ENCODE results near the gene DCC.

Gene DCC

GRCh38 chr18:52339891-52340371 is at the start of gene DCC:
Gene DCC (plus strand): TSS chr18:52340197. CDS start chr18:52340788, 591 bp downstream.
- no peak for DNase-seq

- DNase-seq = no peak
Measured at GRCh38 chr18:52310651-52311050, 29.3 kb upstream of the DCC start.

- no peak for DNase-seq
Measured at GRCh38 chr18:52311331-52311730, 28.7 kb upstream of the DCC start.

- DNase-seq = no peak
Measured at GRCh38 chr18:52312346-52312745, 27.7 kb upstream of the DCC start.

GRCh38 chr18:52313213-52313612 is 26.8 kb upstream of the DCC start:
- no peak for DNase-seq

- DNase-seq = no peak
Measured at GRCh38 chr18:52319424-52319983, 20.5 kb upstream of the DCC start.

GRCh38 chr18:52322307-52322706 is 17.7 kb upstream of the DCC start:
- no peak for DNase-seq

- DNase-seq = no peak
Measured at GRCh38 chr18:52323802-52324201, 16.2 kb upstream of the DCC start.

- no peak for DNase-seq
Measured at GRCh38 chr18:52325997-52326396, 14.0 kb upstream of the DCC start.

- DNase-seq = no peak
Measured at GRCh38 chr18:52333860-52334259, 6.1 kb upstream of the DCC start.

- DNase-seq = no peak
Measured at GRCh38 chr18:52334307-52334706, 5.7 kb upstream of the DCC start.

- no peak for DNase-seq
Measured at GRCh38 chr18:52334896-52335295, 5.1 kb upstream of the DCC start.

- no peak for DNase-seq
Measured at GRCh38 chr18:52337276-52337675, 2.7 kb upstream of the DCC start.

GRCh38 chr18:52340406-52341102 is 557 bp downstream of the DCC start:
- DNase-seq = no peak

- no peak for DNase-seq
Measured at GRCh38 chr18:52341103-52341432, 1.1 kb downstream of the DCC start.

GRCh38 chr18:52341608-52342381 is 1.8 kb downstream of the DCC start:
- no peak for DNase-seq

GRCh38 chr18:52342456-52342855 is 2.5 kb downstream of the DCC start:
- DNase-seq = no peak

GRCh38 chr18:52343138-52343537 is 3.1 kb downstream of the DCC start:
- no peak for DNase-seq

- DNase-seq = no peak
Measured at GRCh38 chr18:52343731-52344340, 3.8 kb downstream of the DCC start.

GRCh38 chr18:52344881-52345280 is 4.9 kb downstream of the DCC start:
- DNase-seq = no peak

GRCh38 chr18:52345428-52345827 is 5.4 kb downstream of the DCC start:
- no peak for DNase-seq

GRCh38 chr18:52348209-52348608 is 8.2 kb downstream of the DCC start:
- DNase-seq = no peak

GRCh38 chr18:52349498-52349897 is 9.5 kb downstream of the DCC start:
- no peak for DNase-seq

- no peak for DNase-seq
Measured at GRCh38 chr18:52352920-52353319, 12.9 kb downstream of the DCC start.

All from GDM1 (cell line).